Adrenal gland (tissue), 12 donors: ENCODE data around the gene CYB561D2. TPM values are rescaled to one million over a fixed set of nuclear protein-coding genes. Genes with fewer than 3 reads are reported as not detected.

Experiments used
- DNase-seq, 7 donors: peaks; one replicate each; pipeline ENCODE4 v3.0.0-alpha.2; 2019 to 2020
- H3K27ac ChIP-seq, 5 donors: fragments of 200-600 bp; sonication (generic) in 4 of 5; 1 replicate in 3 of 5; 2 replicates in 2 of 5; pipeline versions ENCODE4 v1.5.1 to v1.8.0; 2016 to 2020; ENCODE audit warnings: mild to moderate bottlenecking in 1 of 5
- H3K27me3 ChIP-seq: fragments of 200-600 bp; 2 replicates; pipeline ENCODE4 v1.8.0; 2021
- H3K36me3 ChIP-seq, 2 donors: fragments of 200-600 bp; replicated peaks in 1 of 2; 1 replicate in 1 of 2; 2 replicates in 1 of 2; pipeline versions ENCODE4 v1.5.1 to v1.8.0; 2018 to 2022
- H3K4me1 ChIP-seq, 2 donors: fragments of 200-600 bp; replicated peaks in 1 of 2; 1 replicate in 1 of 2; 2 replicates in 1 of 2; pipeline versions ENCODE4 v1.5.1 to v1.8.0; 2018 to 2021
- H3K4me3 ChIP-seq, 4 donors: fragments of 200-600 bp; sonication (generic) in 3 of 4; one replicate each; pipeline ENCODE4 v1.5.1; 2016 to 2018
- H3K9me3 ChIP-seq, 3 donors: fragments of 200-600 bp; sonication (generic) in 1 of 3; replicated peaks in 1 of 3; 1 replicate in 2 of 3; 2 replicates in 1 of 3; pipeline versions ENCODE4 v1.5.1 to v1.8.0; 2016 to 2021
- CTCF ChIP-seq, 6 experiments: fragments of 450-650 bp in 4 of 6; fragments of 200-600 bp in 2 of 6; sonication (generic) in 1 of 6; IDR thresholded peaks; 1 replicate in 5 of 6; 2 replicates in 1 of 6; pipeline versions ENCODE4 v1.5.1 to v1.8.0; 2016 to 2021; ENCODE audit warnings: antibody characterized with exemption in 6 of 6, mild to moderate bottlenecking in 2 of 6, moderate library complexity in 1 of 6
- POLR2A ChIP-seq, 2 donors: fragments of 450-650 bp; IDR thresholded peaks; one replicate each; pipeline ENCODE4 v1.6.1; 2017; ENCODE audit warnings: antibody characterized with exemption in 2 of 2, mild to moderate bottlenecking in 2 of 2, moderate library complexity in 1 of 2
- WGBS, 4 donors: extraction: QIAGEN DNeasy Blood & Tissue Kit in 2 of 4; methylation state at CpG; one replicate each; pipeline versions ENCODE4 v1.1.5 to v1.1.7; 2013 to 2017; 5-methylcytosine and 5-hydroxymethylcytosine counted together
- intact Hi-C, 2 donors: fragments of 100-400 bp; cut with DNase I; formaldehyde crosslinking; loops; one replicate each; pipeline versions ENCODE4 v1.14.1 to v1.15.0; 2022 to 2023
- polyA plus RNA-seq, 3 donors: library from polyadenylated mRNA; stranded (reverse); fragments of 200-250 nt in 2 of 3; fragments of 350-450 nt in 1 of 3; fragmentation: Illumina TruSeq in 1 of 3; extraction: RNeasy Lipid Tissue Mini Kit (QIAGEN cat#74804) in 1 of 3; gene quantifications; one replicate each; pipeline ENCODE4 v1.2.3, GENCODE V29; 2013 to 2014
- total RNA-seq, 9 donors: library from RNA; depleted of rRNA in 4 of 9; stranded (reverse); fragments of >200 nt in 4 of 9; fragments of 120-200 nt in 1 of 9; fragmentation: NEBNext Ultra II Directional in 1 of 9; extraction: Animal tissue kit (Norgen Biotek cat#: 25700) in 1 of 9; gene quantifications; one replicate each; pipeline versions ENCODE4 v1.1.0 to v1.2.4, GENCODE V29; 2013 to 2023
- donor health status: healthy with polysubstance abuse.
- donor health status: Bipolar disorder and iron deficiency.
- donor health status: DM: yes; HTN: yes; CAD: no.
- donor health status: DM: no; HTN: no; CAD: no.
- donor health status: DM: no; HTN: no; CAD: no.
- donor health status: DM: yes; HTN: yes; CAD: no.

The CYB561D2 gene
- total and polyA plus RNA-seq, 12 donors, result 13.7 to 39.9 (median 27.1) TPM

- no peak for DNase-seq
- TF ChIP-seq CTCF (IDR thresholded peaks at IDR 0.05) (no peak), POLR2A (IDR thresholded peaks at IDR 0.05) (no peak)
- Histone ChIP-seq H3K27me3 (no peaks in the 10 kb centered on the region), H3K27ac (no peak overlapping the region), H3K4me3 (no peak overlapping the region), H3K36me3 (peaks cover 0 to 46% of the 10 kb centered on the region in 2 donors), H3K9me3 (no peaks in the 10 kb centered on the region), H3K4me1 (peaks cover 17 to 40% of the 10 kb centered on the region in 2 donors)
- intact Hi-C loops, result loop anchor here in 1 of 2 donors (5.0 kb wide), 1 partner anchor 43 kb away; no protein-coding TSS in a partner anchor
- 86 to 95% (median 91%) methylated on average over 9 to 10 of the region's 10 CpGs for WGBS, 4 donors
Measured at GRCh38 chr3:50330330-50330729, 20.3 kb upstream of the CYB561D2 start.

GRCh38 chr3:50331364-50331907, 19.2 kb upstream of the CYB561D2 start:
- Histone ChIP-seq H3K27me3 (no peaks in the 10 kb centered on the region), H3K9me3 (no peaks in the 10 kb centered on the region), H3K27ac (no peak overlapping the region), H3K4me1 (peaks cover 28 to 51% of the 10 kb centered on the region in 2 donors), H3K4me3 (no peak overlapping the region), H3K36me3 (peaks cover 0 to 35% of the 10 kb centered on the region in 2 donors)
- DNase-seq, result no peak
- WGBS, 4 donors, result 94 to 96% (median 95%) methylated on average over 11 to 19 of the region's 19 CpGs
- TF ChIP-seq POLR2A (IDR thresholded peaks at IDR 0.05) (no peak), CTCF (IDR thresholded peaks at IDR 0.05) (no peak)
- intact Hi-C loops, result loop anchor here in 1 of 2 donors (5.0 kb wide), 1 partner anchor 44 kb away; no protein-coding TSS in a partner anchor

- Histone ChIP-seq H3K27me3 (no peaks in the 10 kb centered on the region), H3K9me3 (no peaks in the 10 kb centered on the region), H3K4me1 (peaks cover 29 to 51% of the 10 kb centered on the region in 2 donors), H3K36me3 (peaks cover 0 to 35% of the 10 kb centered on the region in 2 donors), H3K4me3 (no peak overlapping the region), H3K27ac (peak overlapping the region in 4 of 5 donors; percentile 22 to 98 (median 58))
- DNase-seq, result peak in 1 of 7 donors; percentile 44
- intact Hi-C loops, result loop anchor here in 1 of 2 donors (5.0 kb wide), 1 partner anchor 47 kb away; no protein-coding TSS in a partner anchor
- TF ChIP-seq POLR2A (IDR thresholded peaks at IDR 0.05), result peak in 1 of 2 donors; percentile 10
- TF ChIP-seq CTCF (IDR thresholded peaks at IDR 0.05), result no peak
- 54 to 79% (median 65%) methylated on average over 12 of the region's 12 CpGs for WGBS, 4 donors
Measured at GRCh38 chr3:50333744-50334328, 16.8 kb upstream of the CYB561D2 start.

- Histone ChIP-seq H3K4me3 (no peak overlapping the region), H3K4me1 (peaks cover 29 to 52% of the 10 kb centered on the region in 2 donors), H3K27ac (peak overlapping the region in 4 of 5 donors; percentile 22 to 98 (median 58)), H3K36me3 (peaks cover 0 to 30% of the 10 kb centered on the region in 2 donors), H3K27me3 (no peaks in the 10 kb centered on the region), H3K9me3 (no peaks in the 10 kb centered on the region)
- no peak for DNase-seq
- 70 to 78% (median 74%) methylated on average over 5 of the region's 5 CpGs for WGBS, 4 donors
- no peak for TF ChIP-seq CTCF (IDR thresholded peaks at IDR 0.05)
- TF ChIP-seq POLR2A (IDR thresholded peaks at IDR 0.05), result no peak
- intact Hi-C loops, result loop anchor here in 1 of 2 donors (5.0 kb wide), 1 partner anchor 47 kb away; no protein-coding TSS in a partner anchor
Measured at GRCh38 chr3:50334339-50335075, 16.2 kb upstream of the CYB561D2 start.
